ENCODE results near the gene SASH3. TPM values are rescaled to one million over a fixed set of nuclear protein-coding genes. Genes with fewer than 3 reads are reported as not detected.

The SASH3 gene
- polyA plus RNA-seq, 4 donors: 3.8 to 11.1 (median 7.8) TPM

DNA sequence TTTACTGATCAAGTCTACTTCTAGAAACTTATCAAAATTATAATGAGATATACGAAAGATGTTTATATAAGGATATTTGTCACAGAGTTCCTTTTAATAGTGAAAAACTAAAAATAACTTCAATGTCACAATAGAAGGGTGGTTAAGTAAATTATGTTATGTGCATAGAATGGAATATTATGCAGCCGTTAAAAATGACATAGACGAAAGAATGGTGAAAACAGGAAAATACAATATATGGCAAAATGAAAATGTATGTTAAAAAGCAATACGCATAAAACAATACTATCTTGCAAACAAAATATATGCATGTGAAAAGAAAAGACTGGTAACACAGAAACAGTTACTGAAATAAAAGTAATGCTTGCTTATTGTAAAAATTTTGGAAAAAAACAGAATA lies 44.9 kb downstream of the SASH3 start:
- no peak overlapping the region for H3K4me3 ChIP-seq (ENCODE audit: low read depth in 1 of 3, low read length in 3 of 3)
- no peaks in the 10 kb centered on the region for H3K9me3 ChIP-seq (ENCODE audit: control insufficient read depth in 2 of 2, insufficient read depth in 1 of 2, low read depth in 1 of 2, low read length in 1 of 2)
- peaks cover 0 to 19% (median 0%) of the 10 kb centered on the region in 3 donors for H3K36me3 ChIP-seq (ENCODE audit: control insufficient read depth in 3 of 3, insufficient read depth in 2 of 3, low read depth in 1 of 3, low read length in 3 of 3)
- H3K27ac ChIP-seq (ENCODE audit: low read depth in 1 of 3, low read length in 2 of 3): no peak overlapping the region
- 96 to 98% (median 98%) methylated on average over 4 of the region's 4 CpGs for WGBS, 3 donors
- FAIRE-seq (no peak), DNase-seq (no peak)
- H3K4me1 ChIP-seq (ENCODE audit: control insufficient read depth in 3 of 3, insufficient read depth in 2 of 3, low read depth in 1 of 3, low read length in 2 of 3): peaks cover 0 to 6% (median 0%) of the 10 kb centered on the region in 3 donors
- H3K27me3 ChIP-seq (ENCODE audit: control insufficient read depth in 3 of 3, insufficient read depth in 3 of 3, low read length in 3 of 3): no peaks in the 10 kb centered on the region

DNA sequence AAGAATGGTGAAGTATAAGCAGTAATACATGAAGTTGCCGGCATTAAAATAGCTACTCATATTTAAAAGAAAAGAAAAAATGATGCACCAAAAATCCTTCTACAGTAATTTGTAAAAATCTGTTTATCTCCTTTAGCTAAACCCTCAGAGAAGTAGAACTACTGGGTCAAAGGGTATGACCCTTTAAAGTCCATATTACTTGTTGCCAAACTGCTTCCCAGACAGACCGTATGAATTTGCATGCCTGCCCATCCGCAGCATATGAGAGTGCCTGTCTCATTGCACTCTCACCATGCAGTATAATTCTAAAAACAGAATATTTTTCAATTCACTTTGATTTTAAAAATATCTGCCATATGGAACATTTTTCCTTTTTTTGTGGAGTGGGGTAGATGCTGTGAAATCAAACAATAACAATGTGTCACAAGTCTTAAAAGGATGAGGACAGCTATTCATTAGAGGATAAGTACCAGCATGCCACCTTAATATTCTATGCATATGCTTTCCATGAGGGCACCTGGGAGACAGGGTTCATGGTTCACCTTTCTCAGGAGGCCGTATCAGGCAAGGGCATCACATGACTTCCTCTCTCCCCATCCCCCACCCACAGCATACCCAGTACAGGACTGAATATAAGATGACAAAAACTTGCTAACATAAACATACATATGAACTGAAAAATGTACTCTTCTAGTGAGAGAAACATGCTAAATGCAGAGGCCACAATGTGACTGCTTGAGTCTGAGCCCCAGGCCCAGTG lies 46.2 kb downstream of the SASH3 start:
- FAIRE-seq (no peak), DNase-seq (peak; percentile 78 to 79)
- Histone ChIP-seq H3K27me3 (ENCODE audit: control insufficient read depth in 3 of 3, insufficient read depth in 3 of 3, low read length in 3 of 3) (no peaks in the 10 kb centered on the region), H3K36me3 (ENCODE audit: control insufficient read depth in 3 of 3, insufficient read depth in 2 of 3, low read depth in 1 of 3, low read length in 3 of 3) (peaks cover 0 to 19% (median 0%) of the 10 kb centered on the region in 3 donors), H3K4me1 (ENCODE audit: control insufficient read depth in 3 of 3, insufficient read depth in 2 of 3, low read depth in 1 of 3, low read length in 2 of 3) (peaks cover 0 to 10% (median 0%) of the 10 kb centered on the region in 3 donors), H3K27ac (ENCODE audit: low read depth in 1 of 3, low read length in 2 of 3) (peak overlapping the region in 1 of 3 donors; percentile 57), H3K4me3 (ENCODE audit: low read depth in 1 of 3, low read length in 3 of 3) (no peak overlapping the region), H3K9me3 (ENCODE audit: control insufficient read depth in 2 of 2, insufficient read depth in 1 of 2, low read depth in 1 of 2, low read length in 1 of 2) (no peaks in the 10 kb centered on the region)
- 30 to 53% (median 51%) methylated on average over 4 of the region's 4 CpGs for WGBS, 3 donors

DNA sequence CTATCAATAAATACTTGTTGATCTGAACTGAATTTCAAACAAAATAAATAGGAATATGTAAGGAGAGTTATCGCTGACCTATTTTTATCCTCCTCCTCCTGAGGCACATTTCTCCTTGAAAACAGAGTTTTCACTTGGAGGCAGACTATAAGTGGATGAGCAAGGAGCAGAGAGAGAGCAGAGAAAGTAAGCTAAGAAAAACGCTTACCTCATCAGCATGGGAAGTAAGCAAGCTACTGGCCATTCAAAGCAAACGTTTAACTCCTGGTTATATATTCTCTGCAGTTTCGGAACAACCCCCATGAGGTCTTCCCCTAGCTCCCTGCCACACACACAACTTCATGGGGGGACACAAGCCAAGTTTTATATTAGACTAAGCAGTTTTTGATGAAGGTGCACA lies 50.7 kb downstream of the SASH3 start:
- no peak overlapping the region for H3K27ac ChIP-seq (ENCODE audit: low read depth in 1 of 3, low read length in 2 of 3)
- WGBS, 3 donors: 52 to 62% (median 62%) methylated on average over 4 of the region's 4 CpGs
- peaks cover 0 to 18% (median 1%) of the 10 kb centered on the region in 3 donors for H3K36me3 ChIP-seq (ENCODE audit: control insufficient read depth in 3 of 3, insufficient read depth in 2 of 3, low read depth in 1 of 3, low read length in 3 of 3)
- peaks cover 0 to 9% (median 0%) of the 10 kb centered on the region in 3 donors for H3K4me1 ChIP-seq (ENCODE audit: control insufficient read depth in 3 of 3, insufficient read depth in 2 of 3, low read depth in 1 of 3, low read length in 2 of 3)
- no peak for DNase-seq
- H3K9me3 ChIP-seq (ENCODE audit: control insufficient read depth in 2 of 2, insufficient read depth in 1 of 2, low read depth in 1 of 2, low read length in 1 of 2): no peaks in the 10 kb centered on the region
- H3K4me3 ChIP-seq (ENCODE audit: low read depth in 1 of 3, low read length in 3 of 3): no peak overlapping the region
- no peak for FAIRE-seq
- no peaks in the 10 kb centered on the region for H3K27me3 ChIP-seq (ENCODE audit: control insufficient read depth in 3 of 3, insufficient read depth in 3 of 3, low read length in 3 of 3)

DNA sequence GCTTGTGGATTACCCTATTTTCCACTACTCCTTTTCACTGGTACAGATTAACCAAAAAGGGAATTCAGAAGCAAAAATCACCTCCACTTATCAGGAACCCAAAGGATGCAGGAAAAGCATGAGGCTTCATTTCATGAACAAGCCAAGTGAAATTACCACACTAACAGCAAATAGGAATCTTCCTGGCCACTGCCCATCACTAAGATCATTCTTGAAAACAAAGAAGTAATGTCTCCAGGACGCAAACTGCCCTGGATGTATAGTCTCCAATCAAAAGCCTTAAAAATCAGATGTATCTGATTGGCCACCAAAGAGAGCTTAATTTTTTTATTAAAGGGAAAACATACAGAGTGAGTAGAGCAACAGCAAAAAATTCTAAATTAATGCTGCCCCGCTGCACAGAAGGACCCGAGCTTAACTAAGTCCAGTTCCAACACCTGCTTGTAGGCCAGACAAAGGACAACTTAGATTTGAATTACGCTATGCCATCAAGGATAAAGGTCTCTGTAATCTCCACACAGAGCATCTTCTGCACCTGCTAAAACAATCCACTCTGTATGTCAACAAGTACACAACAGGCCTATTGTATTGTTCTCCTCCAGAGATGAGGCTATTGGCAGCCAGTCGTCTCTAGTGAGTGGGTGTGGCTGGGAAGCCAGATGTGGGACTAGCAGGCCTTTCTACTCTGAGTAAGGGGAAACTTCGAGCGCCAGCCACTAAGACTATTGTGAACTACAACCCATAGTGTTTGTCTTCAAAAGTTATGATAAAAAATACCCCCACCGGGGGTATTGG lies 51.5 kb downstream of the SASH3 start:
- DNase-seq (no peak), FAIRE-seq (no peak)
- H3K4me1 ChIP-seq (ENCODE audit: control insufficient read depth in 3 of 3, insufficient read depth in 2 of 3, low read depth in 1 of 3, low read length in 2 of 3): peaks cover 0 to 4% (median 0%) of the 10 kb centered on the region in 3 donors
- H3K36me3 ChIP-seq (ENCODE audit: control insufficient read depth in 3 of 3, insufficient read depth in 2 of 3, low read depth in 1 of 3, low read length in 3 of 3): peaks cover 0 to 19% (median 1%) of the 10 kb centered on the region in 3 donors
- H3K4me3 ChIP-seq (ENCODE audit: low read depth in 1 of 3, low read length in 3 of 3): no peak overlapping the region
- no peaks in the 10 kb centered on the region for H3K9me3 ChIP-seq (ENCODE audit: control insufficient read depth in 2 of 2, insufficient read depth in 1 of 2, low read depth in 1 of 2, low read length in 1 of 2)
- H3K27me3 ChIP-seq (ENCODE audit: control insufficient read depth in 3 of 3, insufficient read depth in 3 of 3, low read length in 3 of 3): no peaks in the 10 kb centered on the region
- 28 to 56% (median 51%) methylated on average over 8 of the region's 8 CpGs for WGBS, 3 donors
- H3K27ac ChIP-seq (ENCODE audit: low read depth in 1 of 3, low read length in 2 of 3): no peak overlapping the region

DNA sequence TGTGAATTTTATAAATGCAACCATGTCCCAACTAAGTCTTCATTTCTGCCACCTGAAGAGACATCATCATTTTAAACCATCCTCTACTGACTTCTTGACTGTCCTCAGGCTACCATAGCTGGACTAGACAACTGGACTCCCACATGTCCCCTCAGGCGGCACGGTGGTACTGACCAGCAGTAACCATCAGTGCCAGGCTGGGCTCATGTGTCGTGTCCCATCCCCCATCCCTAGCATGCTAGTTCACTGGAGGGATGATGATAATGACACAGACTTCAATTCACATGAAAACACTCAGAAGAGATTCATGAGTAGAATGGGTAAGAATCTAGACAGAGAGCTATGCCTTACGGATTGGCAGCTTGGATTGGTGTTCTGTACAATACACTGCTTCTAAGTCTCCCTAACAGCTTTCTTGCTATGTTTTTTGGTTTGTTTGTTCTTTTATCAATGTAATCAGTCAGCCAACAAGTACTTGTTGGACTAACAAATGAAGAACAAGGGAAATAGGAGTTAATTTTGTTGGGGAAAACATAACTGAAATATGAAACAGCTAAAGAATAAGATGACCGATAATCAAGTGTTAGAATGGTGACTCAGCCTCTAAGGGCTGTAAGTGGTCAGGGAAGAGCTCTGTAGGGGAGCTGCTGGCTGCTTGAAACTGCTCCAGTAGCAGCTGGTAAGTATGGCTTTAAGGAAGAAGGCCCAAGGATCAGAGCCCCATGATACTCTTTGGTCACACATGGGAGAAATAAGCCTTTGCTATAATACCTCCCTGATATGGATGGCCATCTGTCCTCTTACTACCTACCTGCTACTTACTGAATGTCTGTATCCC lies 53.6 kb downstream of the SASH3 start:
- FAIRE-seq (no peak), DNase-seq (no peak)
- Histone ChIP-seq H3K27me3 (ENCODE audit: control insufficient read depth in 3 of 3, insufficient read depth in 3 of 3, low read length in 3 of 3) (no peaks in the 10 kb centered on the region), H3K27ac (ENCODE audit: low read depth in 1 of 3, low read length in 2 of 3) (no peak overlapping the region), H3K36me3 (ENCODE audit: control insufficient read depth in 3 of 3, insufficient read depth in 2 of 3, low read depth in 1 of 3, low read length in 3 of 3) (peaks cover 1 to 17% (median 2%) of the 10 kb centered on the region in 3 donors), H3K4me3 (ENCODE audit: low read depth in 1 of 3, low read length in 3 of 3) (no peak overlapping the region), H3K4me1 (ENCODE audit: control insufficient read depth in 3 of 3, insufficient read depth in 2 of 3, low read depth in 1 of 3, low read length in 2 of 3) (peaks cover 0 to 4% (median 0%) of the 10 kb centered on the region in 3 donors), H3K9me3 (ENCODE audit: control insufficient read depth in 2 of 2, insufficient read depth in 1 of 2, low read depth in 1 of 2, low read length in 1 of 2) (no peaks in the 10 kb centered on the region)
- 82 to 91% (median 90%) methylated on average over 5 of the region's 5 CpGs for WGBS, 3 donors

DNA sequence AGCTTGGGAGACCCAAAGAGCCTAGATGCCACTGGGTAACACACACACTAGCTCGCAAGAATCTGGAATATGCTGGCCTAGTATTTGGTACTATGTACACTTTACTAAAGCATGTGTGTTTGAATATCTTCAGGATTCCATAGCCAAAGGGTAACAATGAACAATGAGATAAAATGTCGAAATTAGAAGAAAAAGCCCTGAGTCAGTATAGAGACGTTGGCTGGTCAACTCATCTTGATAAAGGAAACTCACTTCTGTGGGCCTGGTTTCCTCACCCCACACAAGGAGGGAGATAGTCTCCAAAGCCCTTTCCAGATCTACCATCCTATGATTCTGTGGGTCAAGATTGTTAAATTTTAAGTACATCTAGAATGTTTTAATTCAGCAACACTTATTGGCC lies 57.1 kb downstream of the SASH3 start:
- Histone ChIP-seq H3K9me3 (ENCODE audit: control insufficient read depth in 2 of 2, insufficient read depth in 1 of 2, low read depth in 1 of 2, low read length in 1 of 2) (no peaks in the 10 kb centered on the region), H3K36me3 (ENCODE audit: control insufficient read depth in 3 of 3, insufficient read depth in 2 of 3, low read depth in 1 of 3, low read length in 3 of 3) (peaks cover 1 to 34% (median 2%) of the 10 kb centered on the region in 3 donors), H3K4me1 (ENCODE audit: control insufficient read depth in 3 of 3, insufficient read depth in 2 of 3, low read depth in 1 of 3, low read length in 2 of 3) (peaks cover 0 to 19% (median 0%) of the 10 kb centered on the region in 3 donors), H3K27me3 (ENCODE audit: control insufficient read depth in 3 of 3, insufficient read depth in 3 of 3, low read length in 3 of 3) (no peaks in the 10 kb centered on the region), H3K27ac (ENCODE audit: low read depth in 1 of 3, low read length in 2 of 3) (no peak overlapping the region), H3K4me3 (ENCODE audit: low read depth in 1 of 3, low read length in 3 of 3) (no peak overlapping the region)
- no peak for FAIRE-seq
- DNase-seq: no peak
- 76 to 91% (median 80%) methylated on average over 3 of the region's 3 CpGs for WGBS, 3 donors

DNA sequence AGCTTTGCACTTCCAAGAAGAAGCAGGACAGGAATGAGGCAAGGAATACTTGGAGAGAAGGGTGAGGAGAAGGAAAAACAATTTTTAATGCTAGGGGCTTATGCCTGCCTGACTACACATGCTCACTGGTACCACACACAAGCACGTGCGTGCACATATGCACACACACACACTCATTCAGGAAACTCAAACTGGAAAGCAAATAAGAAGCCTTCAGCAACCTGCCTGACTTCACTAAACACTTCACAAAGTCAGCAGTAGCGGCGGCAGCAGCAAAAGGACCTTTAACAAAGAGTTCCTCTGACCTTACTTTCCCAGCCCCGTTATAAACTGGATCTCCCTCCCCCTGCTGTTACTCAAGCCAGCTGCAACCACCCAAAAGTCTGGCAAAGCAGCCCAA lies 60.6 kb downstream of the SASH3 start:
- FAIRE-seq (no peak), DNase-seq (no peak)
- Histone ChIP-seq H3K9me3 (ENCODE audit: control insufficient read depth in 2 of 2, insufficient read depth in 1 of 2, low read depth in 1 of 2, low read length in 1 of 2) (no peaks in the 10 kb centered on the region), H3K4me1 (ENCODE audit: control insufficient read depth in 3 of 3, insufficient read depth in 2 of 3, low read depth in 1 of 3, low read length in 2 of 3) (peaks cover 0 to 23% (median 0%) of the 10 kb centered on the region in 3 donors), H3K36me3 (ENCODE audit: control insufficient read depth in 3 of 3, insufficient read depth in 2 of 3, low read depth in 1 of 3, low read length in 3 of 3) (peaks cover 0 to 28% (median 2%) of the 10 kb centered on the region in 3 donors), H3K27me3 (ENCODE audit: control insufficient read depth in 3 of 3, insufficient read depth in 3 of 3, low read length in 3 of 3) (no peaks in the 10 kb centered on the region), H3K4me3 (ENCODE audit: low read depth in 1 of 3, low read length in 3 of 3) (peak overlapping the region in 2 of 3 donors; percentile 5 to 18), H3K27ac (ENCODE audit: low read depth in 1 of 3, low read length in 2 of 3) (no peak overlapping the region)
- WGBS, 3 donors: 22 to 59% (median 50%) methylated on average over 5 of the region's 5 CpGs
